ENCODE measurements around the gene SLC4A1. TPM values are rescaled to one million over a fixed set of nuclear protein-coding genes. Genes with fewer than 3 reads are reported as not detected.

SLC4A1 gene
- total and polyA plus RNA-seq, 12 donors: 0.06 to 2.4 (median 0.52) TPM; not detected in 1

DNA sequence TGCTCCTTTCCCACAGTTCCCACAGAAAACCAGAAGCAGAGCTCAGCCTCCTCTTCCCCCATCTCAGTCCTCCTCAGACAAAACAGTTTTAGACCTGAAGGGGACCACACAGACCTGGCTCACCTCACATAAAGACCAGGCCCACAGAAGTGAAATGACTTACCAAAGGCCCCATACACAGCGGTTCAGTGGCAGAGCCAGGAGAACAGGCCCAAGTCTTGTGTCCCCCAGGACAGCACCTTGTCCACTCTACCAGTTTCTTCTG is 53.8 kb downstream of the SLC4A1 start:
- WGBS, 2 donors: 87 to 91% methylated on average over 1 of the region's 1 CpG
- no peaks in the 10 kb centered on the region for H3K9me3 ChIP-seq
- ATAC-seq: no peak
- TF ChIP-seq, protein P1, sequence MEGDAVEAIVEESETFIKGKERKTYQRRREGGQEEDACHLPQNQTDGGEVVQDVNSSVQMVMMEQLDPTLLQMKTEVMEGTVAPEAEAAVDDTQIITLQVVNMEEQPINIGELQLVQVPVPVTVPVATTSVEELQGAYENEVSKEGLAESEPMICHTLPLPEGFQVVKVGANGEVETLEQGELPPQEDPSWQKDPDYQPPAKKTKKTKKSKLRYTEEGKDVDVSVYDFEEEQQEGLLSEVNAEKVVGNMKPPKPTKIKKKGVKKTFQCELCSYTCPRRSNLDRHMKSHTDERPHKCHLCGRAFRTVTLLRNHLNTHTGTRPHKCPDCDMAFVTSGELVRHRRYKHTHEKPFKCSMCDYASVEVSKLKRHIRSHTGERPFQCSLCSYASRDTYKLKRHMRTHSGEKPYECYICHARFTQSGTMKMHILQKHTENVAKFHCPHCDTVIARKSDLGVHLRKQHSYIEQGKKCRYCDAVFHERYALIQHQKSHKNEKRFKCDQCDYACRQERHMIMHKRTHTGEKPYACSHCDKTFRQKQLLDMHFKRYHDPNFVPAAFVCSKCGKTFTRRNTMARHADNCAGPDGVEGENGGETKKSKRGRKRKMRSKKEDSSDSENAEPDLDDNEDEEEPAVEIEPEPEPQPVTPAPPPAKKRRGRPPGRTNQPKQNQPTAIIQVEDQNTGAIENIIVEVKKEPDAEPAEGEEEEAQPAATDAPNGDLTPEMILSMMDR (IDR thresholded peaks at IDR 0.05): no peak
- no peaks in the 10 kb centered on the region for H3K27me3 ChIP-seq
- DNase-seq: no peak
- intact Hi-C loops (cut with DNase I): loop anchor here in 7 of 10 donors (5.0 kb wide), 5 partner anchors 108 to 308 kb away; partner anchors contain the start of genes GRN (in 3 of the 7) and SLC25A39 (in 2 of the 7)
- H3K4me3 ChIP-seq: no peak overlapping the region
- H3K4me1 ChIP-seq: peaks cover 10 to 53% (median 34%) of the 10 kb centered on the region in 9 donors
- no peak overlapping the region for H3K27ac ChIP-seq
- peaks cover 0 to 78% (median 42%) of the 10 kb centered on the region in 9 donors for H3K36me3 ChIP-seq

DNA sequence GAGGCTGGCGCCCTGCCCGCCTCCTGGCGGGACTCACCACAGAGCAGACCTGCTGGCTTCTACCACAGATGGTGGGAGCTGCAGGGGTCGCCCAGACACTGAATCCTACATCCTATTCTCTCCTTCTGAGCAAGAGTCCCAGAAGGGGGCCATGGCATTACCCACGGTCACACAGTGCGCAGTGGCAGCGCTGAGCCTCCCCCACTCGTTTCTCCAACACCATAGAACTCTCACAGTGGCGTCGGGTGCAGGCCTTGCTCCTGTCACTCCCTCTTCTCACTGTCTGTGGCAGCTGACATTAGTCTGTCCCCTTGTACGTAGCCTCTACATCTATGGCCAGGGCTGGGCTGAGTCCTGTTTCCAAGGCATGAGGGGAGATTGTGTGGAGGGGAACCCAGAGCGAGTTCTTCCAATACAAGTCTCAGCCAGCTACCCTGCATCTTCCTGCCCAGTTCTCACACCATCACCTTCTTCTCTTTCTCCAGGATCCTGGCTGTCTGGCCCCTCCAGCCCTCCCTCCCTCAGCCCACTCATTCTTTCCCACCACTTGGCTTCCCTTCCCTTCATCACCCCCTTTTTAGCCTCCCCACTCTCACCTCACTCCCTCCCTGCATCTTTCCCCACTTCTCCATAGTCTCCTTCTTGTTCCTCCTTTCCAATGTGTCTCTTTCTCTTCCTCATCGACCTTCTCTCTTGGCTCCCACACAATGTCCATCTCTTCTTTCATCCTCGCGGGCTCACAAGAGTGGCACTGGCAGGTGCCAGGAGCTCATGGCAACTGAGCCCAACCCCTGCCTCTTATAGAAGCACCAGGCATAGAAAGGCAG is 54.3 kb downstream of the SLC4A1 start:
- intact Hi-C loops (cut with DNase I): loop anchor here in 7 of 10 donors (5.0 kb wide), 5 partner anchors 109 to 309 kb away; partner anchors contain the start of genes GRN (in 3 of the 7) and SLC25A39 (in 2 of the 7)
- ATAC-seq (no peak), DNase-seq (no peak)
- WGBS, 2 donors: 85% methylated on average over 15 of the region's 15 CpGs
- Histone ChIP-seq H3K4me3 (no peak overlapping the region), H3K27me3 (no peaks in the 10 kb centered on the region), H3K27ac (no peak overlapping the region), H3K9me3 (no peaks in the 10 kb centered on the region), H3K36me3 (peaks cover 0 to 84% (median 46%) of the 10 kb centered on the region in 9 donors), H3K4me1 (peaks cover 10 to 53% (median 34%) of the 10 kb centered on the region in 9 donors)
- TF ChIP-seq, protein P1 (IDR thresholded peaks at IDR 0.05): no peak

- Histone ChIP-seq H3K27ac (no peak overlapping the region), H3K4me1 (peaks cover 10 to 48% (median 30%) of the 10 kb centered on the region in 9 donors), H3K27me3 (no peaks in the 10 kb centered on the region), H3K4me3 (no peak overlapping the region), H3K36me3 (peaks cover 0 to 92% (median 54%) of the 10 kb centered on the region in 9 donors), H3K9me3 (no peaks in the 10 kb centered on the region)
- WGBS, 2 donors: 72 to 74% methylated on average over 30 to 31 of the region's 31 CpGs
- TF ChIP-seq, protein P1 (IDR thresholded peaks at IDR 0.05): no peak
- no peak for ATAC-seq
- intact Hi-C loops (cut with DNase I): loop anchor here in 7 of 10 donors (5.0 kb wide), 5 partner anchors 110 to 310 kb away; partner anchors contain the start of genes GRN (in 3 of the 7) and SLC25A39 (in 2 of the 7)
- DNase-seq: no peak
Measured at GRCh38 chr17:44212507-44213402, 55.2 kb downstream of the SLC4A1 start.

Measured in heart right ventricle (tissue), 16 donors.